Measurements from ENCODE around the gene GRID2.
A peak's percentile ranks its signal among the peaks of the same experiment; 100 is the strongest.

The GRID2 gene

DNA sequence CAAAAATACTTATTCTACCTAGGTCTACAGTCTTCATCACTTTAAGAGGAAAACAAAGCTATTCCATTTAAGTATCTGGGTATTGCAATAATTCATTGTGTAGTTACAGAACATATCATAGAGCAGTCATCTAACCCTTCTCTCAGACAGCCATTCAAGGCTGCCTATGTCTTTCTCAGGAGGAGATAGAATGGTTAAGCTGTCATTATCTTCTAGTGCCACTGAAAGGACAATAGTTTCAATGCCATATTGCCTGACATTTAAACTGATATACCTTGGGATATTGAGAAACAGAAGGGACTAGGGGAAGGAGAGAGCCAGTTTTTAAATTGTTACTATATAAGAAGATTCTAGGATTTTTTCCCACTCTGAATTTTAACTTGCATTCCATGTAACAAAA lies 527.0 kb downstream of the GRID2 start:
- no peak for TF ChIP-seq POLR2A (IDR thresholded peaks at IDR 0.05; ENCODE audit: low read depth, low read length)
- FAIRE-seq: no peak
- no peak for DNase-seq (ENCODE audit: insufficient read length, low spot score)

DNA sequence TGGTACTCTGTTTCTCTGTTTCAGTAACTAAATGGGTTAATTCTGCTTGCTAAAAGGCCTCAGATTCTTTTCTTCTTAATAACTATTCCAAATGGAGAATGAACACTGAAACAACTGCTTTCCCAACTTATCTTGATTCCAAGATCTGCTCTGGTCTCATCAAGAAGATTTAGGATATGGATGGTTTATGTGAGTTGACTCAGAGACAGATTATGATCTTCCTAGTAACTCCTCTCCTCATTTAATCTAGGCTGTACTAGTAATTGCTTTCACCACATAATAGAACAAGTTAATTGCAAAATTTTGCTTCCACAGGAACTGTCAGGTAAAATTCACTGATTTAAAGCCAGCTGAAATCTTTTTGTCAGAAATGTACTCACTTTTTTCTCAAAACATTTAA lies 537.1 kb downstream of the GRID2 start:
- no peak for TF ChIP-seq POLR2A (IDR thresholded peaks at IDR 0.05; ENCODE audit: low read depth, low read length)
- FAIRE-seq (no peak), DNase-seq (ENCODE audit: insufficient read length, low spot score) (no peak)

DNA sequence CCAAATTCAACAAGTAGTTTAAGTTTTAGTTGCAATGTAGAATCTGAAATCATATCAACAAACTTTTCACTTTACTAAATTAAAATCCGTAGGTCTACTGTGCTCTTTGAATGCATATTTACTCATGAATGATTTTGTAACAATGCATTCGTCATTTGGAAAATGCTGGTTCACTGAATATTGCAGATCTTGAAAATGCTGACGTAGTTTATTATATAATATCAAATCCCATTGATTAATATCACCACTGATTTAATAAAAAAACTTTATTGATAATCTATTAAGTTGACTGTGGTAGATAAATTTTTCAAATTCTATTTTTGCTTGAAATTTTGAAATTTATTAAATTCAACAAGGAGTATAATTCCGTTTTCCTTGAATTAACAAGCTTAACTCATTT lies 540.0 kb downstream of the GRID2 start:
- DNase-seq (ENCODE audit: insufficient read length, low spot score) (no peak), FAIRE-seq (no peak)
- no peak for TF ChIP-seq POLR2A (IDR thresholded peaks at IDR 0.05; ENCODE audit: low read depth, low read length)

DNA sequence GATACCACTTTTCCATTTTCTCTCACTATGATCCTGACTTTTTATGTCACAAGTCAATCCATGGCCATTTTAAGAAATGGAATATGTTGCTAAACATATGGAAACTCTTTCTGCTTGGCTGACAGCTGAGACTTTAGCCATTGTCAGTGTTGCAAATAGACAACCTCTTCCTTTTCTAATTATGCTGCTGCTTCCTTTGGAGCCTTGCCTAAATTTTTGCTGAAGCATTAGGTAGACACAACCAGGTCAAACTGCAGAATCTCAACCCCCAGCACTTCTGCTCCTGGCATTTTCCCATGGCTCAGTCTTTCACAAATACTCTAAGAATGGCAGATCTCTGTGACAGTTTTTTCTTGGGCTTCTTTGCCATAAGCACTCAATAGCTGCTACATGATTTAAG lies 543.3 kb downstream of the GRID2 start:
- FAIRE-seq (no peak), DNase-seq (ENCODE audit: insufficient read length, low spot score) (no peak)
- no peak for TF ChIP-seq POLR2A (IDR thresholded peaks at IDR 0.05; ENCODE audit: low read depth, low read length)

DNA sequence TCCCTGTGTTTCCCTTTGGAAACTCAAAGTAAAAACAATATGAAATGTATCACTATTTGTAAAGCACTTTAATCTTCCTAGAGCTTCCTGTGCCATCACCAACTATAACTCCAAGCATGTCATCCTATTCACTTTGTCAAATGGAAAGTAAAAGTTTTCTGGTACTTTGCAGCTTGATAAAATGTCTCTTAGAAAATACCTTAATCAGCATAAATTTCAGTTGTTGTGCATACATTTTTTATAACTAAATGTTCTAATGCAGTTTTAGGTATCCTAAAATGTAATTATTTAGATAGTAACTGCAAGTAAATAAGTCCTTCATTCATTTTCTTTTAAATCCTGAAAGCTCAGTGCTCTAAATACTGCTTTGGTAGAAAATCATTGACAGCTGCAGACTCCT lies 558.7 kb downstream of the GRID2 start:
- no peak for TF ChIP-seq POLR2A (IDR thresholded peaks at IDR 0.05; ENCODE audit: low read depth, low read length)
- DNase-seq (ENCODE audit: insufficient read length, low spot score) (no peak), FAIRE-seq (no peak)

DNA sequence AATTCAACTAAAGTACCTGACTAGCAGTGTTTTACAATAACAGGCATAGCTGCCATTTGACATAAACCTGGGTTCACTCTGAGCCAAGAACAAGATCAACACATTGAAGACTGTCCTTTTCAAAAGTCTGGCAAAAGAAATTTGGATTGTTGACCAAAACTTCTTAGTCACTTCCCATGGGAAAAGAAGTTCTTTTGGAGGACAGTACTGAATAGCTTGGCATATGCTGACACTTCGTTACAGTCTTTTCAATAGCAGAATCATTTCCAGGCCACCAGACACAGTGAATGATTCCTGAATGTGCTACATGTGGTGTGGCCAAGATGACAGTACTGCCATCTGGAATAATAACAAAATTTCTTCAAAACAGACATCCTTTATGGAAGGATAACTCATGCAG lies 560.3 kb downstream of the GRID2 start:
- no peak for DNase-seq (ENCODE audit: insufficient read length, low spot score)
- no peak for TF ChIP-seq POLR2A (IDR thresholded peaks at IDR 0.05; ENCODE audit: low read depth, low read length)
- no peak for FAIRE-seq

DNA sequence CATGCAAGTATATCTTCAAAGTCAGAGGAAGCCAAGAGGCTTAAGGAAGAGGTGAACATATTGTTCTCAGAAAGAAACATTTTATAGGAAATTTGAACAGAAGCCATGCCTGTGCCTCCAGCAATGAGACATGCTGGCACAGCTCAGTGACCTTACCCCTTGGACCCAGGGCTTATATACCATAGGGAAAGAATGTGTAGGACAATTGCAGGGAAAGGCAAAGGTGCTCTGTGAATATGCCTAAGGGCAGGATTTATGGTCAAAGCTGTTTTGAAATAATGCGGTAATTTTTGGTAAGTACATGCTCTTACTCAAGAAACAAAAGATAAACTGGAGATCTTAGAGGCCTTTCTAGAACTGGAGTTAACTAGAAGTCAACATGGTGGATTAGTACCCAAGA lies 568.8 kb downstream of the GRID2 start:
- no peak for TF ChIP-seq POLR2A (IDR thresholded peaks at IDR 0.05; ENCODE audit: low read depth, low read length)
- DNase-seq (ENCODE audit: insufficient read length, low spot score): no peak
- no peak for FAIRE-seq

- no peak for DNase-seq (ENCODE audit: insufficient read length, low spot score)
- TF ChIP-seq POLR2A (IDR thresholded peaks at IDR 0.05; ENCODE audit: low read depth, low read length): no peak
- no peak for FAIRE-seq
Observed at GRCh38 chr4:92885632-92886031, 581.9 kb downstream of the GRID2 start.

DNA sequence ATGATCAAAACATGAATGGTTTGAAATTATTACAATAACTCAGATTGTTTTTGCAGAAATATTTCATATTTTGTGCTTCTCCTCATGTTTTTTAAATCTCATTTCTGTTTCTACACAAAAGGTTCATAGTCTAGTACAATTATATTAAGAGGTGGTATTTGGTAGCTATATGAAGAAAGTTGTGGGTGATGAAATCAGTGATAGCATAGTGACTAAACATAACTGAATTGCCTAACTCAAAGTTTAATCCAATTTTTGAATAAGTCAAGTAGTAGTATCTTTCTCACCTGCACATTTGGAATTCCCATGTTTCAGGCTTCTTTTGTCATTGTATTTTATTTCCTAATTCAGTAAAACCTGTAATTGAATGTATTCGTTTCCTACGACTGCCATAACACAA lies 648.7 kb downstream of the GRID2 start:
- no peak for DNase-seq (ENCODE audit: insufficient read length, low spot score)
- TF ChIP-seq POLR2A (IDR thresholded peaks at IDR 0.05; ENCODE audit: low read depth, low read length): no peak

DNA sequence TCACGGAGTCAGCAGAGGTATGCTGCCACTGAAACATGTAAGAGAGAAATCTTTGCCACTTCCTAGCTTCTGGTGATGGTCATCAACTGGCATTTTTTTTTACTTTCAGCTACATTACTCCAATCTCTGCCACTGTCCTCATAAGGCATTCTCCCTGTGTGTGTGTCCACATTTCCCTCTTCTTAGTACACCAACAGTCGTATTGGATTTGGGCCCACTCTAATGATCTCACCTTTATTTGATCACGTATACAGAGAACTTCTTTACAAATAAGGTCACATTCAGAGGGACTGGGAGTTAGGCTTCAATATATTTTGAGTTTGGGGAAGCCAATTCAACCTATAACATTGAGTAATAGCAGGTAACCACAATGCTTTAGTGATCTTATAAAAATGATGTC lies 649.1 kb downstream of the GRID2 start:
- DNase-seq (ENCODE audit: insufficient read length, low spot score) (no peak), FAIRE-seq (no peak)
- no peak for TF ChIP-seq POLR2A (IDR thresholded peaks at IDR 0.05; ENCODE audit: low read depth, low read length)

More for the DNA sequence above, 648.7 kb downstream of the GRID2 start:
- no peak for FAIRE-seq

DNA sequence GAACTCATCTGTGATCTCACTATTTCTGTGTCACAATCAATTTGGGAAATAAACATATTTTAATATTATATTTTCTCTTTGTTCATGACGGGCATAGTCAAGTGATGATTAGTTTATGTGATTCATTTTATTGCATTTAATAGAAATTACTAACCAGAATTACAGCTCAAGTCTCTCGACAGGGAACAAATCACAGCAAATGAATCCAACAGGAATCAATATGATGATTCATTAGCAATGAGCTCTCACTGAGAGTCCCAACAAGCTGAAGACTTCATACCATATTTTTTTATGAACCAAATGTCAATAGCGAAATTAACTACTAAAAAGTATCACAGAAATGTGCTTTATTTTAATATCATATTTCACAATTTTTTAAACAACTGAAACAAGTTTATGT lies 649.7 kb downstream of the GRID2 start:
- TF ChIP-seq POLR2A (IDR thresholded peaks at IDR 0.05; ENCODE audit: low read depth, low read length): no peak
- DNase-seq (ENCODE audit: insufficient read length, low spot score) (no peak), FAIRE-seq (no peak)

GRCh38 chr4:92961881-92962280 lies 658.1 kb downstream of the GRID2 start:
- DNase-seq (ENCODE audit: insufficient read length, low spot score) (no peak), FAIRE-seq (no peak)
- no peak for TF ChIP-seq POLR2A (IDR thresholded peaks at IDR 0.05; ENCODE audit: low read depth, low read length)

DNA sequence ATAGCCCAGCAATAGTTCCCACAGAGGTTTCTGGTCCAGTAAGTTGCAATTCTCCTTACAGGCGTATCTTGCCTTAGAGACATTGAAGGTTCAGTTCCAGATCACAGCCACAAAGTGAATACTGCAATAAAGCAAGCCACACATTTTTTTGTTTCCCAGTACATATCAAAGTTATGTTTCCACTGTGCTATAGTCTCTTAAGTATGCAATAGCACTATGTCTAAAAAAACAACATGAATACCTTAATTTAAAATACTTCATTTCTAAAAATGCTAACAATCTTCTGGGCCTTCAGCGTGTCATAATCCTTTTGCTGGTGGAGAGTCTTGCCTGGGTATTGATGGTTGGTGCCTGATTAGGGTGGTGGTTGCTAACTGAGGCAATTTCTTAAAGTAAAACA lies 659.1 kb downstream of the GRID2 start:
- FAIRE-seq (no peak), DNase-seq (ENCODE audit: insufficient read length, low spot score) (no peak)
- no peak for TF ChIP-seq POLR2A (IDR thresholded peaks at IDR 0.05; ENCODE audit: low read depth, low read length)

DNA sequence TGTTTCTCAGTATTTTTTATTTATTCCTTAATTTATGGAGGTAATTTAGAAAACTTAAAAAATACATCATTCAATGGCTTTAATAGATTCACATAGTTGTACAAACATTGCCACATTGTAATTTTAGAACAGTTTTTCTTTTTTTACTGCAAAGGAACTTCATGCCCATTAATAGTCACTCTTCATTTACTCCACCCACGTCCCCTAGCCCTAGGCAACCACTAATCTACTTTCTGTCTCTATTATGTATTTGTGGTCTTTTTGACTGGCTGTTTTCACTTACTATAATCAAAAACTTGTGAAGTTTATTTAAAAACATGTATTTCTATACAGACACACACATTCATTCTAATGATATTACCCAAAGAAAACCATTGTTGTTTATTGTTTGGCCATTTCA lies 664.8 kb downstream of the GRID2 start:
- no peak for DNase-seq (ENCODE audit: insufficient read length, low spot score)
- TF ChIP-seq POLR2A (IDR thresholded peaks at IDR 0.05; ENCODE audit: low read depth, low read length): no peak
- FAIRE-seq: no peak

DNA sequence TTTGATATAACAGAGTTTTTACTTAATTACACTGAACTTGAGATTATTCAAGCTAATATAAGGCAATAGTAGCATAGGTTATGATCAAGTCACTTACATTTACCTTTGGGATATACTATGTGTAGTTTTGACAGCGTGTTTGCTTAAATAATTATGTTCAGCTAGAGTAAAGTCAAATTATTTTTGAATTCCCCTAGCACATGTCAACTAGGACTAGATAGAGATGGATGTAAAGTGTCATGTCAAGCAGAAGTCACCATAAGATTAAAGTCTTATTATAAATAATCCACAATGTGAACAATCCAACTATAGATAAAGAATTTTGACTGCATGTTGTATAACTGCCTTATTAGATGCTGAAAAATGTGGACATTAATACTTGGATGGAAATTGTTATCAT lies 665.2 kb downstream of the GRID2 start:
- FAIRE-seq (no peak), DNase-seq (ENCODE audit: insufficient read length, low spot score) (no peak)
- TF ChIP-seq POLR2A (IDR thresholded peaks at IDR 0.05; ENCODE audit: low read depth, low read length): no peak

DNA sequence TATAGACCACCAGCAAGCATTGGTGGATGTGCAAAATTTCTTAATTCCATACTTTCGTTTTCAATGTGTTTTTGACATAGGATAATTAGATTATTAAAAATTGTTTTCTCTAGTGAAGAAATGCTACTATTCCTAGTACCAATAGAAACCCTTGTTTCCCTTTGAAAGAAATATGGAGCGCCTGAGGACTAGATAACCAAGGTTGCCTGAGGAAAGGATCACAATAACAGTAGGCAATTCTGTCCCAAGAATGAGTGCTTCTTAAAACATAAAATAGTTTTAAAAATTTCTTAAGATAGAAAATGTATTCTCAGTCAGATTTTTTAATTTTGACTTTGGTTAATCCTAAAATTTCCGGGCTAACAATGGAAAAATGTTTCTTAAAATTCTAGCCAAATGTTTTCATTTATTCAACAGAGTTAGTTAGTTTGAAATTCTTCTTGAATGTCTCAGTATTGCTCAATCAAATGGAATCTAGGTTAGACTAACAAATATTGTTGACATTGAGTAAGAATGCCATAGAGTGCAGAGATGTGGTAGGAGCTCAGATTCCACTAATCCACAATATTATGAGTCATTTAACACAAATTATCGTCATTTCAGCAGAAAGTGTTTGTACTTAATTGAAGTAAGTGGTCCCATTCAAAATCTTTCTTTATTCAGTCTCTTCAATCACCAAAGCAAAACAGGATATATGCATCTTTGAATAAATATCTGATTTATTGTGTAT lies 666.0 kb downstream of the GRID2 start:
- peak; percentile 3 for DNase-seq (ENCODE audit: insufficient read length, low spot score)
- peak; percentile 50 for FAIRE-seq
- TF ChIP-seq POLR2A (IDR thresholded peaks at IDR 0.05; ENCODE audit: low read depth, low read length): no peak
